Endodermal cell (in vitro differentiated cells): ENCODE measurements around the gene DICER1. TPM values are rescaled to one million over a fixed set of nuclear protein-coding genes. Genes with fewer than 3 reads are reported as not detected.

ENCODE experiments used
- DNase-seq: peaks from one replicate; pipeline ENCODE4 v3.0.0-alpha.2; 2017
- H3K27ac ChIP-seq: 2 replicates; pipeline ENCODE4 v1.5.1; 2013; ENCODE audit warnings: mild to moderate bottlenecking, low read depth, low read length, moderate library complexity
- H3K27me3 ChIP-seq: 2 replicates; pipeline ENCODE4 v1.6.1; 2013; ENCODE audit warnings: mild to moderate bottlenecking, low read length, moderate library complexity; ENCODE audit not compliant: insufficient read depth, control insufficient read depth, poor library complexity, severe bottlenecking
- H3K36me3 ChIP-seq: 2 replicates; pipeline ENCODE4 v1.7.0; 2013; ENCODE audit warnings: mild to moderate bottlenecking, low read length, moderate library complexity; ENCODE audit not compliant: control insufficient read depth, insufficient read depth
- H3K4me1 ChIP-seq: one replicate; pipeline ENCODE4 v1.7.0; 2013; ENCODE audit warnings: low read length; ENCODE audit not compliant: control insufficient read depth, insufficient read depth
- H3K4me3 ChIP-seq: 2 replicates; pipeline ENCODE4 v1.5.1; 2013; ENCODE audit warnings: mild to moderate bottlenecking, low read length, moderate library complexity
- H3K9ac ChIP-seq: 2 replicates; pipeline ENCODE4 v1.6.1; 2013; ENCODE audit warnings: mild to moderate bottlenecking, low read length, moderate library complexity; ENCODE audit not compliant: poor library complexity, severe bottlenecking; ENCODE audit errors: extremely low read depth
- H3K9me3 ChIP-seq: 2 replicates; pipeline ENCODE4 v1.6.1; 2013; ENCODE audit warnings: mild to moderate bottlenecking, low read length, moderate library complexity; ENCODE audit not compliant: control insufficient read depth
- H3K27ac Mint-ChIP-seq: 2 replicates; pipeline ENCODE4 v1.8.0; 2020; ENCODE audit warnings: mixed read lengths
- H3K27me3 Mint-ChIP-seq: 2 replicates; pipeline ENCODE4 v1.8.0; 2021; ENCODE audit warnings: mild to moderate bottlenecking, mixed read lengths; ENCODE audit not compliant: insufficient read depth
- H3K36me3 Mint-ChIP-seq: 2 replicates; pipeline ENCODE4 v1.8.0; 2020; ENCODE audit warnings: low read depth, mixed read lengths
- H3K4me1 Mint-ChIP-seq: 2 replicates; pipeline ENCODE4 v1.8.0; 2020; ENCODE audit warnings: mixed read lengths
- H3K4me3 Mint-ChIP-seq: 2 replicates; pipeline ENCODE4 v1.8.0; 2020; ENCODE audit warnings: mild to moderate bottlenecking, moderate library complexity, mixed read lengths
- H3K9me3 Mint-ChIP-seq: 2 replicates; pipeline ENCODE4 v1.8.0; 2020; ENCODE audit warnings: mild to moderate bottlenecking, mixed read lengths
- CTCF ChIP-seq: fragments of 200-600 bp; sonication (generic); conservative IDR thresholded peaks from 2 replicates; pipeline ENCODE4 v1.5.0; 2021; ENCODE audit warnings: antibody characterized with exemption, mild to moderate bottlenecking
- WGBS, 2 experiments: methylation state at CpG; one replicate each; pipeline versions ENCODE4 v1.1.5 to v1.1.7; 2013; ENCODE audit warnings: missing lambda C conversion rate in 2 of 2, mixed read lengths in 1 of 2; ENCODE audit not compliant: insufficient coverage in 1 of 2, insufficient read length in 1 of 2; 5-methylcytosine and 5-hydroxymethylcytosine counted together
- total RNA-seq, 2 donors: library from RNA; stranded (reverse); fragmentation: NEBNext Ultra II Directional in 1 of 2; extraction: Animal tissue kit (Norgen Biotek cat#: 25700) in 1 of 2; gene quantifications; 2 replicates in 1 of 2; 3 replicates in 1 of 2; pipeline ENCODE4 v1.2.1, GENCODE V29; 2021

The DICER1 gene
- total RNA-seq, 2 donors from 2014 or later = 66.1 to 69.2 TPM

GRCh38 chr14:95174184-95174792, 17.0 kb upstream of the DICER1 start:
- TF ChIP-seq CTCF = peak; percentile 17
- Histone ChIP-seq H3K9ac (no peak overlapping the region), H3K9me3 (peaks cover 2% of the 10 kb centered on the region), H3K27me3 (no peaks in the 10 kb centered on the region), H3K27ac (no peak overlapping the region), H3K4me3 (no peak overlapping the region), H3K4me1 (no peaks in the 10 kb centered on the region), H3K36me3 (no peaks in the 10 kb centered on the region)
- 66 to 86% methylated on average over 2 of the region's 2 CpGs for WGBS, 2 experiments
- no peaks in the 10 kb centered on the region for H3K27me3 Mint-ChIP-seq
- peaks cover 3% of the 10 kb centered on the region for H3K4me1 Mint-ChIP-seq
- no peak overlapping the region for H3K27ac Mint-ChIP-seq
- no peak for DNase-seq
- H3K36me3 Mint-ChIP-seq = no peaks in the 10 kb centered on the region
- H3K9me3 Mint-ChIP-seq = no peaks in the 10 kb centered on the region
- H3K4me3 Mint-ChIP-seq = no peak overlapping the region

- no peak for TF ChIP-seq CTCF
- H3K9me3 ChIP-seq = peaks cover 10% of the 10 kb centered on the region
- H3K4me3 ChIP-seq = no peak overlapping the region
- no peaks in the 10 kb centered on the region for H3K36me3 Mint-ChIP-seq
- peaks cover 3% of the 10 kb centered on the region for H3K4me1 Mint-ChIP-seq
- H3K36me3 ChIP-seq = no peaks in the 10 kb centered on the region
- H3K27ac Mint-ChIP-seq = no peak overlapping the region
- peaks cover 1% of the 10 kb centered on the region for H3K9me3 Mint-ChIP-seq
- no peak overlapping the region for H3K4me3 Mint-ChIP-seq
- DNase-seq = no peak
- no peak overlapping the region for H3K9ac ChIP-seq
- H3K27me3 Mint-ChIP-seq = no peaks in the 10 kb centered on the region
- no peaks in the 10 kb centered on the region for H3K4me1 ChIP-seq
- no peaks in the 10 kb centered on the region for H3K27me3 ChIP-seq
- H3K27ac ChIP-seq = no peak overlapping the region
Measured at GRCh38 chr14:95173518-95173917, 16.2 kb upstream of the DICER1 start.

- Mint-ChIP-seq H3K27me3 (peaks cover 2% of the 10 kb centered on the region), H3K36me3 (peaks cover 18% of the 10 kb centered on the region), H3K27ac (no peak overlapping the region), H3K4me1 (peaks cover 13% of the 10 kb centered on the region), H3K4me3 (no peak overlapping the region), H3K9me3 (peaks cover 40% of the 10 kb centered on the region)
- TF ChIP-seq CTCF = no peak
- H3K4me1 ChIP-seq = peaks cover under 1% of the 10 kb centered on the region
- H3K27ac ChIP-seq = no peak overlapping the region
- no peak for DNase-seq
- H3K27me3 ChIP-seq = no peaks in the 10 kb centered on the region
- WGBS, 2 experiments = 90 to 91% methylated on average over 2 of the region's 2 CpGs
- no peak overlapping the region for H3K4me3 ChIP-seq
- no peak overlapping the region for H3K9ac ChIP-seq
- no peaks in the 10 kb centered on the region for H3K36me3 ChIP-seq
- H3K9me3 ChIP-seq = peaks cover 46% of the 10 kb centered on the region
Measured at GRCh38 chr14:95167177-95167576, 9.8 kb upstream of the DICER1 start.
